Gastroesophageal sphincter (tissue), 4 donors: Measurements from ENCODE around the gene ILDR1. TPM values are rescaled to one million over a fixed set of nuclear protein-coding genes. Genes with fewer than 3 reads are reported as not detected.

Source experiments
- ATAC-seq: fragments of 150-250 bp; one replicate; pipeline ENCODE4 v1.9.1; 2016; ENCODE audit warnings: mild to moderate bottlenecking, moderate library complexity
- H3K27ac ChIP-seq, 4 donors: fragments of 200-600 bp; sonication (generic) in 3 of 4; 1 replicate in 3 of 4; 2 replicates in 1 of 4; pipeline ENCODE4 v1.5.1; 2016 to 2019
- H3K27me3 ChIP-seq: fragments of 200-600 bp; sonication (generic); one replicate; pipeline ENCODE4 v1.5.1; 2019
- H3K36me3 ChIP-seq, 2 donors: fragments of 200-600 bp; sonication (generic); one replicate each; pipeline ENCODE4 v1.5.1; 2019; ENCODE audit warnings: control low read depth in 1 of 2
- H3K4me1 ChIP-seq, 3 donors: fragments of 200-600 bp; sonication (generic); 1 replicate in 2 of 3; 2 replicates in 1 of 3; pipeline ENCODE4 v1.5.1; 2016 to 2019; ENCODE audit warnings: control low read depth in 2 of 3
- H3K4me3 ChIP-seq, 2 donors: fragments of 200-600 bp; sonication (generic); one replicate each; pipeline ENCODE4 v1.5.1; 2019; ENCODE audit warnings: mild to moderate bottlenecking in 1 of 2, moderate library complexity in 1 of 2
- H3K9me3 ChIP-seq, 3 donors: fragments of 200-600 bp; sonication (generic); one replicate each; pipeline ENCODE4 v1.5.1; 2017 to 2019; ENCODE audit warnings: control low read depth in 2 of 3
- CTCF ChIP-seq, 4 experiments: fragments of 200-600 bp in 2 of 4; fragments of 450-650 bp in 2 of 4; sonication (generic) in 1 of 4; IDR thresholded peaks; one replicate each; pipeline ENCODE4 v1.5.1; 2017 to 2019; ENCODE audit warnings: antibody characterized with exemption in 4 of 4, mild to moderate bottlenecking in 2 of 4, moderate library complexity in 2 of 4
- EP300 ChIP-seq: sonication (generic); formaldehyde crosslinking; IDR thresholded peaks from one replicate; pipeline ENCODE4 v1.6.1; 2017; ENCODE audit warnings: antibody characterized with exemption, mild to moderate bottlenecking
- POLR2A ChIP-seq, 2 donors: fragments of 450-650 bp; IDR thresholded peaks; one replicate each; pipeline ENCODE4 v1.6.1; 2017; ENCODE audit warnings: antibody characterized with exemption in 2 of 2, mild to moderate bottlenecking in 2 of 2, moderate library complexity in 1 of 2
- POLR2AphosphoS5 ChIP-seq: sonication (generic); formaldehyde crosslinking; IDR thresholded peaks from one replicate; pipeline ENCODE4 v1.6.1; 2017; ENCODE audit warnings: antibody characterized with exemption
- WGBS, 2 donors: methylation state at CpG; one replicate each; pipeline ENCODE4 v1.1.5; 2018; ENCODE audit warnings: low coverage in 1 of 2; 5-methylcytosine and 5-hydroxymethylcytosine counted together
- total RNA-seq, 4 donors: library from RNA; depleted of rRNA; stranded (reverse); fragments of >200 nt; gene quantifications; one replicate each; pipeline ENCODE4 v1.1.0, GENCODE V29; 2016

ILDR1 gene
- total RNA-seq, 4 donors from 2014 or later = 0.74 TPM; not detected in 3

- ATAC-seq = no peak
- Histone ChIP-seq H3K27me3 (no peaks in the 10 kb centered on the region), H3K4me1 (no peaks in the 10 kb centered on the region), H3K4me3 (no peak overlapping the region), H3K36me3 (no peaks in the 10 kb centered on the region), H3K9me3 (no peaks in the 10 kb centered on the region), H3K27ac (no peak overlapping the region)
- TF ChIP-seq POLR2AphosphoS5 = no peak
- no peak for TF ChIP-seq POLR2A (IDR thresholded peaks at IDR 0.05)
- TF ChIP-seq CTCF (IDR thresholded peaks at IDR 0.05) = no peak
- TF ChIP-seq EP300 = no peak
- WGBS, 2 donors = 78 to 83% methylated on average over 2 of the region's 2 CpGs
Observed at GRCh38 chr3:122010506-122010905, 11.5 kb downstream of the ILDR1 start.

GRCh38 chr3:122008166-122008565 lies 13.9 kb downstream of the ILDR1 start:
- H3K36me3 ChIP-seq = no peaks in the 10 kb centered on the region
- H3K4me3 ChIP-seq = no peak overlapping the region
- no peak for TF ChIP-seq CTCF (IDR thresholded peaks at IDR 0.05)
- TF ChIP-seq POLR2AphosphoS5 = no peak
- no peak for TF ChIP-seq POLR2A (IDR thresholded peaks at IDR 0.05)
- TF ChIP-seq EP300 = no peak
- ATAC-seq = no peak
- H3K27ac ChIP-seq = no peak overlapping the region
- whole genome bisulfite sequencing, 2 donors = 79% methylated on average over 2 of the region's 2 CpGs; no CpG with 5 or more reads in 1 of the 2 donors
- no peaks in the 10 kb centered on the region for H3K27me3 ChIP-seq
- H3K4me1 ChIP-seq = no peaks in the 10 kb centered on the region
- no peaks in the 10 kb centered on the region for H3K9me3 ChIP-seq

- Histone ChIP-seq H3K9me3 (no peaks in the 10 kb centered on the region), H3K27ac (no peak overlapping the region), H3K4me1 (no peaks in the 10 kb centered on the region), H3K36me3 (no peaks in the 10 kb centered on the region), H3K4me3 (no peak overlapping the region), H3K27me3 (no peaks in the 10 kb centered on the region)
- ATAC-seq = no peak
- WGBS, 2 donors = 79% methylated on average over 2 of the region's 2 CpGs; no CpG with 5 or more reads in 1 of the 2 donors
- TF ChIP-seq POLR2A (IDR thresholded peaks at IDR 0.05) (no peak), POLR2AphosphoS5 (no peak), CTCF (IDR thresholded peaks at IDR 0.05) (no peak), EP300 (no peak)
Observed at GRCh38 chr3:122006267-122006666, 15.8 kb downstream of the ILDR1 start.

GRCh38 chr3:122004991-122005565 lies 17.0 kb downstream of the ILDR1 start:
- no peak overlapping the region for H3K27ac ChIP-seq
- ATAC-seq = no peak
- TF ChIP-seq EP300 (no peak), CTCF (IDR thresholded peaks at IDR 0.05) (no peak), POLR2AphosphoS5 (no peak), POLR2A (IDR thresholded peaks at IDR 0.05) (no peak)
- no peak overlapping the region for H3K4me3 ChIP-seq
- no CpG with 5 or more reads among the region's 13 CpGs for WGBS, 2 donors
- H3K4me1 ChIP-seq = no peaks in the 10 kb centered on the region
- H3K36me3 ChIP-seq = no peaks in the 10 kb centered on the region
- H3K27me3 ChIP-seq = peaks cover 5% of the 10 kb centered on the region
- H3K9me3 ChIP-seq = no peaks in the 10 kb centered on the region

- Histone ChIP-seq H3K4me1 (no peaks in the 10 kb centered on the region), H3K27ac (no peak overlapping the region), H3K4me3 (no peak overlapping the region), H3K27me3 (peaks cover 5% of the 10 kb centered on the region), H3K9me3 (no peaks in the 10 kb centered on the region), H3K36me3 (no peaks in the 10 kb centered on the region)
- no peak for ATAC-seq
- TF ChIP-seq CTCF (IDR thresholded peaks at IDR 0.05) (no peak), EP300 (no peak), POLR2AphosphoS5 (no peak), POLR2A (IDR thresholded peaks at IDR 0.05) (no peak)
- WGBS, 2 donors = 57 to 71% methylated on average over 2 of the region's 2 CpGs
Observed at GRCh38 chr3:122004107-122004506, 17.9 kb downstream of the ILDR1 start.
